ENCODE data around the gene ADAMTS16.

ADAMTS16 gene

GRCh38 chr5:5348576-5348975 lies 208.4 kb downstream of the ADAMTS16 start:
- no peak for TF ChIP-seq CTCF (IDR thresholded peaks at IDR 0.05; ENCODE audit: insufficient read depth, low read depth, low read length, missing control alignments)
- DNase-seq (ENCODE audit: low read depth): no peak
- H3K4me3 ChIP-seq (ENCODE audit: low read depth, low read length): no peak overlapping the region

GRCh38 chr5:5350101-5350500 lies 210.0 kb downstream of the ADAMTS16 start:
- TF ChIP-seq CTCF (IDR thresholded peaks at IDR 0.05; ENCODE audit: insufficient read depth, low read depth, low read length, missing control alignments): no peak
- no peak for DNase-seq (ENCODE audit: low read depth)
- no peak overlapping the region for H3K4me3 ChIP-seq (ENCODE audit: low read depth, low read length)

GRCh38 chr5:5351288-5351979 lies 211.3 kb downstream of the ADAMTS16 start:
- no peak for DNase-seq (ENCODE audit: low read depth)
- TF ChIP-seq CTCF (IDR thresholded peaks at IDR 0.05; ENCODE audit: insufficient read depth, low read depth, low read length, missing control alignments): no peak
- H3K4me3 ChIP-seq (ENCODE audit: low read depth, low read length): no peak overlapping the region

GRCh38 chr5:5352675-5353074 lies 212.5 kb downstream of the ADAMTS16 start:
- TF ChIP-seq CTCF (IDR thresholded peaks at IDR 0.05; ENCODE audit: insufficient read depth, low read depth, low read length, missing control alignments): no peak
- no peak for DNase-seq (ENCODE audit: low read depth)
- H3K4me3 ChIP-seq (ENCODE audit: low read depth, low read length): no peak overlapping the region

GRCh38 chr5:5353681-5354080 lies 213.6 kb downstream of the ADAMTS16 start:
- TF ChIP-seq CTCF (IDR thresholded peaks at IDR 0.05; ENCODE audit: insufficient read depth, low read depth, low read length, missing control alignments): no peak
- no peak overlapping the region for H3K4me3 ChIP-seq (ENCODE audit: low read depth, low read length)
- no peak for DNase-seq (ENCODE audit: low read depth)

GRCh38 chr5:5356765-5357164 lies 216.6 kb downstream of the ADAMTS16 start:
- no peak for TF ChIP-seq CTCF (IDR thresholded peaks at IDR 0.05; ENCODE audit: insufficient read depth, low read depth, low read length, missing control alignments)
- no peak for DNase-seq (ENCODE audit: low read depth)
- H3K4me3 ChIP-seq (ENCODE audit: low read depth, low read length): no peak overlapping the region

- H3K4me3 ChIP-seq (ENCODE audit: low read depth, low read length): no peak overlapping the region
- no peak for TF ChIP-seq CTCF (IDR thresholded peaks at IDR 0.05; ENCODE audit: insufficient read depth, low read depth, low read length, missing control alignments)
- no peak for DNase-seq (ENCODE audit: low read depth)
Observed at GRCh38 chr5:5359618-5360017, 219.5 kb downstream of the ADAMTS16 start.
